NCI-H2227 (cell line): ENCODE results near the gene ZNF587B.
"Not testable (repeated sequence)": the region's sequence is repeated elsewhere in the genome, so short reads cannot be mapped to it uniquely, and the experiment has no call there.

Experiments used
- DNase-seq: peaks from one replicate; lab custom pipeline; 2025; ENCODE audit not compliant: unreplicated experiment; lab: John Stamatoyannopoulos, UW

Gene ZNF587B

GRCh38 chr19:57869655-57870054, 39.6 kb downstream of the ZNF587B start:
- DNase-seq, result not testable (repeated sequence)

- DNase-seq, result no peak
Measured at GRCh38 chr19:57870225-57870624, 40.1 kb downstream of the ZNF587B start.

GRCh38 chr19:57872450-57872849, 42.4 kb downstream of the ZNF587B start:
- DNase-seq, result no peak

GRCh38 chr19:57873883-57874799, 44.0 kb downstream of the ZNF587B start:
- DNase-seq, result not testable (repeated sequence)

GRCh38 chr19:57886046-57886445, 55.9 kb downstream of the ZNF587B start:
- no peak for DNase-seq

- DNase-seq, result no peak
Measured at GRCh38 chr19:57887195-57887941, 57.3 kb downstream of the ZNF587B start.

- DNase-seq, result no peak
Measured at GRCh38 chr19:57888107-57888559, 58.0 kb downstream of the ZNF587B start.

GRCh38 chr19:57888560-57889231, 58.6 kb downstream of the ZNF587B start, which contains the start of gene ZNF814:
Gene ZNF814 (minus strand): TSS chr19:57889037. CDS start chr19:57888802, 235 bp downstream.
- no peak for DNase-seq

- DNase-seq, result not testable (repeated sequence)
Measured at GRCh38 chr19:57890706-57891105, 60.6 kb downstream of the ZNF587B start.
